ENCODE measurements around the gene KXD1. TPM values are rescaled to one million over a fixed set of nuclear protein-coding genes. Genes with fewer than 3 reads are reported as not detected.
A peak's percentile ranks its signal among the peaks of the same experiment; 100 is the strongest.

Gene KXD1
- total RNA-seq, 1 experiment from 2014 or later = 77.5 TPM

DNA sequence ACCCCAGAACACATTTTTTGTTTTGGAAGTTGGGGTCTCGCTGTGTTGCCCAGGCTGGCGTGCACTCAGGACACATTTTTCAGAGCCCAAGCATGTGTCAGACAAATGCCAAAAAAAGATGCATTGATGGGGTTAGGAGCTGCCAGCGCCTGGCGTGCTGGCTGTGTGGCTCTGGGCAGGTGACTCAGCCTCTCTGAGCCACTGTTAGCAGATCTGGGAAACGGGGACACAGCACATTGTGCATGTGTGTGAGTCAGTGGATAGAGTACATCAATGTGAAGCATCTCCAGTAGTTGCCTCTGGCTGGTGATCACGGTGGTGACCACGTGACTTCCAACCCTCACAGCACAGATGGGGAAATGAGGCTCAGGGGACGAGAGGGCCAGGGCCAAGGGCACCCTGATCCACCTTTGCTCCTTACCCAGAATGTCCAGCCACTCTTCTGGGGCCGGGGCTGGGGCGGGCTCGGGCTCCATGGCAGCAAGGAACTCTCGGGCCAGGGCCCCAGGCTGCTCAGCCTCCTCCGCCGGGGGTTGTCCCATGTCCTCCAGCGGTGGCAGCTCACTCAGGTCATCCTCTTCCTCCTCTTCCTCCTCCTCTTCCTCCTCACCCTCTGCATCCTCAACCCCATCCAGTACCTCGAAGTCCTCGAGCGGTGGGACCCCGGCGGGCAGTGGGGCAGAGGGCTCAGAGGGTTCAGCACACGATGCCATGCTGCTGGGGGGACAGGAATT is 16.2 kb upstream of the KXD1 start:
- no peak overlapping the region for H3K4me3 Mint-ChIP-seq (ENCODE audit: unreplicated experiment)
- peaks cover 2% of the 10 kb centered on the region; the same call in 1 of the 2 replicates for H3K36me3 ChIP-seq (ENCODE audit: control insufficient read depth, insufficient read depth, low read length)
- H3K4me3 ChIP-seq (ENCODE audit: low read depth, low read length) = no peak overlapping the region
- ChIA-PET POLR2A (no interaction called here), CTCF (no interaction called here)
- intact Hi-C loops (cut with micrococcal nuclease; ENCODE audit: unreplicated experiment) = no loop called here
- no peaks in the 10 kb centered on the region for H3K27me3 Mint-ChIP-seq (ENCODE audit: insufficient read depth, unreplicated experiment)
- TF ChIP-seq, protein P1, sequence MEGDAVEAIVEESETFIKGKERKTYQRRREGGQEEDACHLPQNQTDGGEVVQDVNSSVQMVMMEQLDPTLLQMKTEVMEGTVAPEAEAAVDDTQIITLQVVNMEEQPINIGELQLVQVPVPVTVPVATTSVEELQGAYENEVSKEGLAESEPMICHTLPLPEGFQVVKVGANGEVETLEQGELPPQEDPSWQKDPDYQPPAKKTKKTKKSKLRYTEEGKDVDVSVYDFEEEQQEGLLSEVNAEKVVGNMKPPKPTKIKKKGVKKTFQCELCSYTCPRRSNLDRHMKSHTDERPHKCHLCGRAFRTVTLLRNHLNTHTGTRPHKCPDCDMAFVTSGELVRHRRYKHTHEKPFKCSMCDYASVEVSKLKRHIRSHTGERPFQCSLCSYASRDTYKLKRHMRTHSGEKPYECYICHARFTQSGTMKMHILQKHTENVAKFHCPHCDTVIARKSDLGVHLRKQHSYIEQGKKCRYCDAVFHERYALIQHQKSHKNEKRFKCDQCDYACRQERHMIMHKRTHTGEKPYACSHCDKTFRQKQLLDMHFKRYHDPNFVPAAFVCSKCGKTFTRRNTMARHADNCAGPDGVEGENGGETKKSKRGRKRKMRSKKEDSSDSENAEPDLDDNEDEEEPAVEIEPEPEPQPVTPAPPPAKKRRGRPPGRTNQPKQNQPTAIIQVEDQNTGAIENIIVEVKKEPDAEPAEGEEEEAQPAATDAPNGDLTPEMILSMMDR (IDR thresholded peaks at IDR 0.05; ENCODE audit: insufficient read depth in 1 of 2, low read depth in 1 of 2, low read length in 1 of 2, severe bottlenecking in 1 of 2, unreplicated experiment in 1 of 2) = no peak
- H3K4me1 ChIP-seq = peaks cover 11% of the 10 kb centered on the region
- no peaks in the 10 kb centered on the region for H3K9me3 ChIP-seq
- no peak overlapping the region for H3K27ac Mint-ChIP-seq (ENCODE audit: unreplicated experiment)
- peaks cover 24% of the 10 kb centered on the region for H3K36me3 Mint-ChIP-seq (ENCODE audit: insufficient read depth, unreplicated experiment)
- TSS peak; percentile 10 for BruUV-seq (replicated peaks)
- H3K27me3 ChIP-seq (replicated peaks; ENCODE audit: control insufficient read depth, insufficient read depth, low read length) = no peaks in the 10 kb centered on the region
- no peaks in the 10 kb centered on the region for H3K9me3 Mint-ChIP-seq (ENCODE audit: unreplicated experiment)
- no peaks in the 10 kb centered on the region for H3K4me1 Mint-ChIP-seq (ENCODE audit: low read depth, unreplicated experiment)
- DNase-seq = no peak

- peak overlapping the region; percentile 82 for H3K4me3 Mint-ChIP-seq (ENCODE audit: unreplicated experiment)
- H3K36me3 Mint-ChIP-seq (ENCODE audit: insufficient read depth, unreplicated experiment) = peaks cover 24% of the 10 kb centered on the region
- H3K4me1 Mint-ChIP-seq (ENCODE audit: low read depth, unreplicated experiment) = no peaks in the 10 kb centered on the region
- TF ChIP-seq, protein P1 (IDR thresholded peaks at IDR 0.05; ENCODE audit: insufficient read depth in 1 of 2, low read depth in 1 of 2, low read length in 1 of 2, severe bottlenecking in 1 of 2, unreplicated experiment in 1 of 2) = no peak
- peak overlapping the region; percentile 63 for H3K27ac Mint-ChIP-seq (ENCODE audit: unreplicated experiment)
- Histone ChIP-seq H3K4me3 (ENCODE audit: low read depth, low read length) (peak overlapping the region; percentile 84), H3K27me3 (replicated peaks; ENCODE audit: control insufficient read depth, insufficient read depth, low read length) (no peaks in the 10 kb centered on the region), H3K4me1 (peaks cover 11% of the 10 kb centered on the region), H3K9me3 (no peaks in the 10 kb centered on the region), H3K36me3 (ENCODE audit: control insufficient read depth, insufficient read depth, low read length) (peaks cover 2% of the 10 kb centered on the region; the same call in 1 of the 2 replicates)
- no TSS peak for BruUV-seq (replicated peaks)
- intact Hi-C loops (cut with micrococcal nuclease; ENCODE audit: unreplicated experiment) = no loop called here
- no peaks in the 10 kb centered on the region for H3K9me3 Mint-ChIP-seq (ENCODE audit: unreplicated experiment)
- POLR2A ChIA-PET = interaction anchor here (0.7 kb wide), 1 partner anchor 377 kb away, joined by 3 read pairs; the partner anchor contains the start of gene COPE
- H3K27me3 Mint-ChIP-seq (ENCODE audit: insufficient read depth, unreplicated experiment) = no peaks in the 10 kb centered on the region
- CTCF ChIA-PET = interaction anchor here (0.6 kb wide), 1 partner anchor 21 kb away, joined by 3 read pairs; the partner anchor contains the start of gene ELL
- no peak for DNase-seq
Observed at GRCh38 chr19:18541992-18542940, 15.4 kb upstream of the KXD1 start.

Data from Caco-2 (cell line).